CD14-positive monocyte (primary cell): ENCODE measurements around the gene ZFP36L2. TPM values are rescaled to one million over a fixed set of nuclear protein-coding genes. Genes with fewer than 3 reads are reported as not detected.

Experiments
- DNase-seq, 3 donors: peaks; one replicate each; pipeline ENCODE4 v3.0.0-alpha.2; 2011 to 2022
- H2AFZ ChIP-seq: 2 replicates; pipeline ENCODE4 v1.6.0; 2012; ENCODE audit warnings: mild to moderate bottlenecking, low read depth, low read length, inconsistent platforms; ENCODE audit not compliant: insufficient read depth, poor library complexity, severe bottlenecking
- H3K27ac ChIP-seq, 2 donors: 1 replicate in 1 of 2; 2 replicates in 1 of 2; pipeline ENCODE4 v1.5.1; 2012 to 2013; ENCODE audit warnings: low read length in 2 of 2, control low read depth in 1 of 2, inconsistent platforms in 1 of 2, low read depth in 1 of 2, mild to moderate bottlenecking in 1 of 2
- H3K27me3 ChIP-seq, 2 donors: one replicate each; pipeline versions ENCODE4 v1.6.0 to v1.6.1; 2011 to 2013; ENCODE audit warnings: low read length in 2 of 2; ENCODE audit not compliant: control insufficient read depth in 2 of 2, insufficient read depth in 2 of 2
- H3K36me3 ChIP-seq, 2 donors: replicated peaks in 1 of 2; 1 replicate in 1 of 2; 2 replicates in 1 of 2; pipeline versions ENCODE4 v1.5.1 to v1.6.1; 2012 to 2013; ENCODE audit warnings: low read length in 2 of 2, control low read depth in 1 of 2, inconsistent platforms in 1 of 2, mild to moderate bottlenecking in 1 of 2; ENCODE audit not compliant: insufficient read depth in 2 of 2, control insufficient read depth in 1 of 2
- H3K4me1 ChIP-seq, 2 donors: 1 replicate in 1 of 2; 2 replicates in 1 of 2; pipeline versions ENCODE4 v1.5.1 to v1.6.1; 2012 to 2013; ENCODE audit warnings: low read length in 2 of 2, control low read depth in 1 of 2, inconsistent platforms in 1 of 2, mild to moderate bottlenecking in 1 of 2, moderate library complexity in 1 of 2; ENCODE audit not compliant: insufficient read depth in 2 of 2, control insufficient read depth in 1 of 2
- H3K4me2 ChIP-seq: replicated peaks from 2 replicates; pipeline ENCODE3; 2012; ENCODE audit warnings: low read length, moderate library complexity, mild to moderate bottlenecking; ENCODE audit not compliant: poor library complexity, severe bottlenecking; ENCODE audit errors: extremely low read depth
- H3K4me3 ChIP-seq, 3 experiments: fragments of 200-600 bp in 1 of 3; sonication (generic) in 1 of 3; replicated peaks in 1 of 3; 1 replicate in 2 of 3; 2 replicates in 1 of 3; pipeline ENCODE4 v1.5.1; 2011 to 2013; ENCODE audit warnings: low read length in 3 of 3, mild to moderate bottlenecking in 3 of 3, control low read depth in 2 of 3, low read depth in 2 of 3, inconsistent platforms in 1 of 3, moderate library complexity in 1 of 3
- H3K79me2 ChIP-seq: 2 replicates; pipeline ENCODE4 v1.6.0; 2012; ENCODE audit warnings: mild to moderate bottlenecking, control low read depth, inconsistent platforms, low read length, moderate library complexity; ENCODE audit not compliant: insufficient read depth
- H3K9ac ChIP-seq: 2 replicates; pipeline ENCODE4 v1.6.0; 2017; ENCODE audit warnings: low read length, mild to moderate bottlenecking; ENCODE audit not compliant: insufficient read depth, poor library complexity, severe bottlenecking
- H3K9me3 ChIP-seq, 2 donors: replicated peaks in 1 of 2; 1 replicate in 1 of 2; 2 replicates in 1 of 2; pipeline versions ENCODE4 v1.5.1 to v1.6.1; 2012 to 2013; ENCODE audit warnings: low read length in 2 of 2, control low read depth in 1 of 2; ENCODE audit not compliant: control insufficient read depth in 1 of 2, insufficient read depth in 1 of 2
- H4K20me1 ChIP-seq: 2 replicates; pipeline ENCODE4 v1.6.0; 2012; ENCODE audit warnings: mild to moderate bottlenecking, low read length, control low read depth, moderate library complexity; ENCODE audit not compliant: insufficient read depth
- H3K27ac Mint-ChIP-seq, 7 donors: one replicate each; pipeline ENCODE4 v1.8.0; 2020; ENCODE audit warnings: mild to moderate bottlenecking in 7 of 7, mixed read lengths in 7 of 7, moderate library complexity in 6 of 7, inconsistent platforms in 2 of 7
- H3K27me3 Mint-ChIP-seq, 3 donors: one replicate each; pipeline ENCODE4 v1.8.0; 2021 to 2022; ENCODE audit warnings: low read depth in 3 of 3, mild to moderate bottlenecking in 3 of 3, mixed read lengths in 3 of 3, moderate library complexity in 3 of 3, inconsistent platforms in 1 of 3
- H3K36me3 Mint-ChIP-seq, 2 donors: one replicate each; pipeline ENCODE4 v1.8.0; 2020; ENCODE audit warnings: mixed read lengths in 2 of 2, inconsistent platforms in 1 of 2, mild to moderate bottlenecking in 1 of 2
- H3K4me1 Mint-ChIP-seq: one replicate; pipeline ENCODE4 v1.8.0; 2020; ENCODE audit warnings: mild to moderate bottlenecking, mixed read lengths
- H3K4me3 Mint-ChIP-seq, 2 donors: one replicate each; pipeline ENCODE4 v1.8.0; 2020; ENCODE audit warnings: mild to moderate bottlenecking in 2 of 2, mixed read lengths in 2 of 2, moderate library complexity in 1 of 2
- H3K9me3 Mint-ChIP-seq, 7 donors: one replicate each; pipeline ENCODE4 v1.8.0; 2020 to 2022; ENCODE audit warnings: mixed read lengths in 7 of 7, mild to moderate bottlenecking in 6 of 7, moderate library complexity in 6 of 7, inconsistent platforms in 2 of 7
- WGBS: methylation state at CpG from one replicate; pipeline ENCODE4 v1.1.5; 2013; ENCODE audit warnings: missing lambda C conversion rate; ENCODE audit not compliant: insufficient coverage; 5-methylcytosine and 5-hydroxymethylcytosine counted together
- intact Hi-C, 2 donors: fragments of 100-400 bp; cut with micrococcal nuclease; formaldehyde crosslinking; loops; one replicate each; pipeline versions ENCODE4 v1.15.0 to v1.15.1; 2023
- polyA plus RNA-seq, 3 donors: library from polyadenylated mRNA; depleted of rRNA in 1 of 3; unstranded in 2 of 3; stranded (reverse) in 1 of 3; fragments of 300-500 nt in 2 of 3; fragments of >200 nt in 1 of 3; fragmentation: Illumina TruSeq in 2 of 3; gene quantifications; 1 replicate in 2 of 3; 2 replicates in 1 of 3; pipeline ENCODE4 v1.2.3, GENCODE V29; 2012 to 2021
- TF ChIP-seq, protein P1 (sequence below): fragments of 200-600 bp; IDR thresholded peaks from one replicate; pipeline ENCODE4 v1.8.0; 2022; ENCODE audit warnings: antibody characterized with exemption, mild to moderate bottlenecking

ZFP36L2 gene
- polyA plus RNA-seq, 3 donors = 84.4 to 150 (median 88.3) TPM

DNA sequence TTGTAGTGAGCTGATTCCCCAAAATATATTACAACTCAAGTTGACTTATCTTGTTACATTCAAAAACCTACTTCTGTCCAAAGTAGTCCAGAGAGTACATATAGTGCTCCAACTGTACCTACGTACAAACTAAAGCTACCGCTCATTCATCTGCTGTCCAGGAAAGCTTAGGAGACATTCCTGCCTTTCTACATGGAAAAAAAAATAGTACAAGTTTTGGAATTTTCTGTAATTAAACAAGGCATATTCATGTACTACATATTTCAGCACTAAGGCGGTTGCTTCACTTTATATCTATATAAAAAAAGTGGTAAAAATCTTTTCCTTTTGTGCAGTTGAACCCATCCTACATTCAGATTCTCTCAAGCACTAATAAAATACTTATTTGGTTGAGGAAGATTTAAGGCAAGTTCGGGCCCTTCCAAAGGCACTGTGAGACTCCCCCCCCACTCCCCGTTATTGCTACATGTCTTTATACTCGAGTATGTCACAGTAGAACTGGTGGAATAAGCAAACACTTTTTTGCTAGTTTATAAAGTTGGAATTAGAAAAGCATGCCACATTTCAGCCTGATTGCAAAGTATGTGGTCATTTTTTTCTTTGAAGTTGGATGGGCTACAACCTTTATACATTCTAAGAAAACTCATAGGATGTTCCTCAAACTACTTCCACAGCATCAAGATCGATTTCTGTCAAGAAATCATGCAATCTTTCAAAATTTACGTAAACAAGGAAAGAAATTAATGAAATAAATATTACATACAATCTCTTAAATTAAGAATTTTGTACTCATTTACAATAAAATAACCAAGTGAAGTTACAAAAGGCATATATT lies 3.7 kb downstream of the ZFP36L2 start:
- Mint-ChIP-seq H3K27me3 (peaks cover 0 to 4% (median 0%) of the 10 kb centered on the region in 3 donors), H3K27ac (peak overlapping the region; percentile 78 to 99 (median 98)), H3K4me1 (peaks cover 47% of the 10 kb centered on the region), H3K4me3 (peak overlapping the region; percentile 98 to 100), H3K36me3 (peaks cover 23 to 40% of the 10 kb centered on the region in 2 donors), H3K9me3 (peaks cover 0 to 9% (median 0%) of the 10 kb centered on the region in 7 donors)
- Histone ChIP-seq H3K27ac (peak overlapping the region; percentile 88 to 92), H2AFZ (no peak overlapping the region), H3K36me3 (peaks cover 26 to 37% of the 10 kb centered on the region in 2 donors), H3K27me3 (no peaks in the 10 kb centered on the region), H4K20me1 (peaks cover 59% of the 10 kb centered on the region), H3K9me3 (no peaks in the 10 kb centered on the region), H3K4me2 (peak overlapping the region; percentile 90), H3K79me2 (peaks cover 88% of the 10 kb centered on the region), H3K4me1 (peaks cover 31 to 64% of the 10 kb centered on the region in 2 donors), H3K4me3 (peak overlapping the region; percentile 83 to 99 (median 87)), H3K9ac (peak overlapping the region; percentile 86)
- no peak for DNase-seq
- no CpG with 5 or more reads among the region's 8 CpGs for WGBS
- intact Hi-C loops = loop anchor here in 1 of 2 donors (5.0 to 10.0 kb wide), 3 partner anchors 65 to 398 kb away; no protein-coding TSS in a partner anchor
- TF ChIP-seq, protein P1, sequence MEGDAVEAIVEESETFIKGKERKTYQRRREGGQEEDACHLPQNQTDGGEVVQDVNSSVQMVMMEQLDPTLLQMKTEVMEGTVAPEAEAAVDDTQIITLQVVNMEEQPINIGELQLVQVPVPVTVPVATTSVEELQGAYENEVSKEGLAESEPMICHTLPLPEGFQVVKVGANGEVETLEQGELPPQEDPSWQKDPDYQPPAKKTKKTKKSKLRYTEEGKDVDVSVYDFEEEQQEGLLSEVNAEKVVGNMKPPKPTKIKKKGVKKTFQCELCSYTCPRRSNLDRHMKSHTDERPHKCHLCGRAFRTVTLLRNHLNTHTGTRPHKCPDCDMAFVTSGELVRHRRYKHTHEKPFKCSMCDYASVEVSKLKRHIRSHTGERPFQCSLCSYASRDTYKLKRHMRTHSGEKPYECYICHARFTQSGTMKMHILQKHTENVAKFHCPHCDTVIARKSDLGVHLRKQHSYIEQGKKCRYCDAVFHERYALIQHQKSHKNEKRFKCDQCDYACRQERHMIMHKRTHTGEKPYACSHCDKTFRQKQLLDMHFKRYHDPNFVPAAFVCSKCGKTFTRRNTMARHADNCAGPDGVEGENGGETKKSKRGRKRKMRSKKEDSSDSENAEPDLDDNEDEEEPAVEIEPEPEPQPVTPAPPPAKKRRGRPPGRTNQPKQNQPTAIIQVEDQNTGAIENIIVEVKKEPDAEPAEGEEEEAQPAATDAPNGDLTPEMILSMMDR = no peak

DNA sequence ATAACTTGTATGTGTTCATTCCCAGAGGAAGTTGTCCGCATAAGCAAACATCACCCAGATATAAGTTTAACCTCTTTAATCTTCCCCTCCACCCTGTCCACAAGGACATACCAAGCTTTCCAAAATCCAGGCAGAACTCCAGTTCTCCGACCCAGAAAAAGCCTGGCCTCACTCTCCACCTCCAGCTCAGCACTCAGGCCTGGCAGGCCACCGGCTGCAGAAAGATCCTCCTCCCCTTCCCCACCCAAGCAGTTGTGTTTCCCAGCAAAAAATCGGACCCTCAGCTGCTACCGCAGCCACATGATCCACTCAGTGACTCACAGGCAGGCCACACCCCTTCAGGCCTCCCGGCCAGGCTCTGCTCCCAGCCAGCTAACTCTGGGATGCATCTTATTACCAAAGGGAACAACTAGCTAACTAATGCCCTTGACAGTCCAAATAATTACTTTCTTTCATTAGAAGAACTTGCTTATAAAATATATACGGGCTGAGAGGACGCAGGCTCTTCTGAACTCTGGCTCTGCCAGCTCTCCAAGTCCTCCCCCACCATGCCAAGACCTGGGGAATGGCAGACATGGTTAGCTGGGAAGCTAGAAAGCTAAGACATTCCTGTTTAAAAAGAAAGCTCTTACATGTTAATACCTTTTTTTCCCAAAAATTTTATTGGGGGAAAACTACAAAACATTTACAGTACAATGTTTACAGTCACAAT lies 4.5 kb downstream of the ZFP36L2 start:
- WGBS = 0% methylated on average over 6 of the region's 8 CpGs
- H3K36me3 ChIP-seq = peaks cover 26 to 37% of the 10 kb centered on the region in 2 donors
- H3K36me3 Mint-ChIP-seq = peaks cover 23 to 40% of the 10 kb centered on the region in 2 donors
- H3K4me1 Mint-ChIP-seq = peaks cover 52% of the 10 kb centered on the region
- H3K27me3 ChIP-seq = no peaks in the 10 kb centered on the region
- peak; percentile 72 to 82 (median 81) for DNase-seq
- H3K27me3 Mint-ChIP-seq = peaks cover 0 to 4% (median 0%) of the 10 kb centered on the region in 3 donors
- no peaks in the 10 kb centered on the region for H3K9me3 ChIP-seq
- H3K27ac ChIP-seq = peak overlapping the region; percentile 88 to 92
- H3K4me1 ChIP-seq = peaks cover 36 to 62% of the 10 kb centered on the region in 2 donors
- peak overlapping the region; percentile 86 for H3K9ac ChIP-seq
- intact Hi-C loops = loop anchor here in 1 of 2 donors (5.0 to 10.0 kb wide), 3 partner anchors 65 to 397 kb away; no protein-coding TSS in a partner anchor
- H2AFZ ChIP-seq = no peak overlapping the region
- TF ChIP-seq, protein P1 = no peak
- H3K4me3 ChIP-seq = peak overlapping the region; percentile 83 to 99 (median 87)
- peaks cover 59% of the 10 kb centered on the region for H4K20me1 ChIP-seq
- H3K9me3 Mint-ChIP-seq = peaks cover 0 to 9% (median 0%) of the 10 kb centered on the region in 7 donors
- H3K79me2 ChIP-seq = peaks cover 87% of the 10 kb centered on the region
- peak overlapping the region; percentile 98 to 100 for H3K4me3 Mint-ChIP-seq
- H3K27ac Mint-ChIP-seq = peak overlapping the region; percentile 98 to 99 (median 98)
- peak overlapping the region; percentile 90 for H3K4me2 ChIP-seq
